HL-60 (cell line): ENCODE results near the gene BTBD10.

Experiments used
- DNase-seq, 2 experiments: peaks; one replicate each; pipeline ENCODE4 v3.0.0-alpha.2; 2010 to 2020; ENCODE audit warnings: low read depth in 1 of 2, low spot score in 1 of 2
- H3K27ac ChIP-seq: fragments of 250-450 bp; sonication (Bioruptor Pico); replicated peaks from 2 replicates; pipeline ENCODE4 v1.5.1; 2020; ENCODE audit warnings: mild to moderate bottlenecking, moderate library complexity
- H3K27me3 ChIP-seq: fragments of 250-450 bp; sonication (Bioruptor Pico); 2 replicates; pipeline ENCODE4 v1.5.1; 2021; ENCODE audit warnings: mild to moderate bottlenecking, moderate library complexity; ENCODE audit not compliant: insufficient read depth, poor library complexity, severe bottlenecking
- H3K4me3 ChIP-seq: replicated peaks from 2 replicates; pipeline ENCODE4 v1.5.1; 2011; ENCODE audit warnings: mild to moderate bottlenecking, control low read depth, low read length; ENCODE audit not compliant: insufficient read depth
- CTCF ChIP-seq: IDR thresholded peaks from one replicate; pipeline ENCODE4 v1.5.1; 2011; ENCODE audit warnings: low read length, control low read depth, inconsistent platforms; ENCODE audit not compliant: insufficient read depth
- GABPA ChIP-seq: IDR thresholded peaks from 2 replicates; pipeline ENCODE4 v1.6.1; 2012; ENCODE audit warnings: low read depth
- POLR2AphosphoS5 ChIP-seq: IDR thresholded peaks from 2 replicates; pipeline ENCODE4 v1.6.1; 2012; ENCODE audit warnings: low read depth
- SPI1 ChIP-seq: IDR thresholded peaks from 2 replicates; pipeline ENCODE4 v1.6.1; 2012; ENCODE audit warnings: low read depth, mild to moderate bottlenecking, borderline replicate concordance
- TF ChIP-seq, protein P1 (sequence below): IDR thresholded peaks from 2 replicates; pipeline ENCODE4 v1.6.1; 2012; ENCODE audit warnings: low read depth; ENCODE audit not compliant: insufficient replicate concordance

The BTBD10 gene

DNA sequence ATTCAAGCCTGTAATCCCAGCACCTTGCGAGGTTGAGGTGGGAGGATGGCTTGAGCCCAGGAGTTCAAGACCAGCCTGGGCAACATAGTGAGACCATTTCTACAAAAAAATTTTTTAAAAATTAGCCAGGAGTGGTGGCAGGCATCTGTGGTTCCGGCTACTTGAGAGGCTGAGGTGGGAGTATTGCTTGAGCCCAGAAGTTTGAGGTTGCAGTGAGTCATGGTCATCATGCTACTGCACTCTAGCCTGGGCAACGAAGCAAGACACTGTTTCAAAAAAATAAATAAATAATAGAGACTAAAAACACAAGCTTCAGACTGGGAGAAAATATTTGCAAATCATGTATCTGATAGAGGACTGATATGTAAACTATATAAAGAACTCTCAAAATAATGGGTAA lies 33.2 kb downstream of the BTBD10 start:
- Histone ChIP-seq H3K27ac (no peak overlapping the region), H3K4me3 (no peak overlapping the region), H3K27me3 (no peaks in the 10 kb centered on the region)
- no peak for DNase-seq
- TF ChIP-seq, protein P1, sequence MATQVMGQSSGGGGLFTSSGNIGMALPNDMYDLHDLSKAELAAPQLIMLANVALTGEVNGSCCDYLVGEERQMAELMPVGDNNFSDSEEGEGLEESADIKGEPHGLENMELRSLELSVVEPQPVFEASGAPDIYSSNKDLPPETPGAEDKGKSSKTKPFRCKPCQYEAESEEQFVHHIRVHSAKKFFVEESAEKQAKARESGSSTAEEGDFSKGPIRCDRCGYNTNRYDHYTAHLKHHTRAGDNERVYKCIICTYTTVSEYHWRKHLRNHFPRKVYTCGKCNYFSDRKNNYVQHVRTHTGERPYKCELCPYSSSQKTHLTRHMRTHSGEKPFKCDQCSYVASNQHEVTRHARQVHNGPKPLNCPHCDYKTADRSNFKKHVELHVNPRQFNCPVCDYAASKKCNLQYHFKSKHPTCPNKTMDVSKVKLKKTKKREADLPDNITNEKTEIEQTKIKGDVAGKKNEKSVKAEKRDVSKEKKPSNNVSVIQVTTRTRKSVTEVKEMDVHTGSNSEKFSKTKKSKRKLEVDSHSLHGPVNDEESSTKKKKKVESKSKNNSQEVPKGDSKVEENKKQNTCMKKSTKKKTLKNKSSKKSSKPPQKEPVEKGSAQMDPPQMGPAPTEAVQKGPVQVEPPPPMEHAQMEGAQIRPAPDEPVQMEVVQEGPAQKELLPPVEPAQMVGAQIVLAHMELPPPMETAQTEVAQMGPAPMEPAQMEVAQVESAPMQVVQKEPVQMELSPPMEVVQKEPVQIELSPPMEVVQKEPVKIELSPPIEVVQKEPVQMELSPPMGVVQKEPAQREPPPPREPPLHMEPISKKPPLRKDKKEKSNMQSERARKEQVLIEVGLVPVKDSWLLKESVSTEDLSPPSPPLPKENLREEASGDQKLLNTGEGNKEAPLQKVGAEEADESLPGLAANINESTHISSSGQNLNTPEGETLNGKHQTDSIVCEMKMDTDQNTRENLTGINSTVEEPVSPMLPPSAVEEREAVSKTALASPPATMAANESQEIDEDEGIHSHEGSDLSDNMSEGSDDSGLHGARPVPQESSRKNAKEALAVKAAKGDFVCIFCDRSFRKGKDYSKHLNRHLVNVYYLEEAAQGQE, result no peak
- TF ChIP-seq POLR2AphosphoS5 (no peak), SPI1 (no peak), CTCF (no peak), GABPA (no peak)

DNA sequence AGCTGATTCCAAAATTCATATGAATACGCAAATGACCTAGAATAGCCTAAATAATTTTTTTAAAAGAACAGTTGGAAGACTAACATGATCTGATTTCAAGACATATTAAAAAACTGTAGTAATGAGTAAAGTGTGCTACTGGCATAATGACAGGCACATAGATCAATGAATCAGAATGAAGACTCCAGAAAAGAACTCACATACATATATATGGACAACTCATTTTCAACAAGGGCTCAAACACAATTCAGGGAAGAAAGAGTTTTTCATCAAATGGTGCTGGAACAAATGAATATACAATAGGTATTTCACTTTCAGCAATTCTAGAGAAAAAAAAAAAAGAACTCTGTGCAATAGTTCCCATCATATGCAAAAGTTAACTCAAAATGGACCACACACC lies 33.7 kb downstream of the BTBD10 start:
- Histone ChIP-seq H3K27ac (no peak overlapping the region), H3K4me3 (no peak overlapping the region), H3K27me3 (no peaks in the 10 kb centered on the region)
- DNase-seq, result no peak
- TF ChIP-seq, protein P1, result no peak
- TF ChIP-seq GABPA (no peak), SPI1 (no peak), POLR2AphosphoS5 (no peak), CTCF (no peak)

GRCh38 chr11:13427440-13427839 lies 35.6 kb downstream of the BTBD10 start:
- TF ChIP-seq CTCF (no peak), POLR2AphosphoS5 (no peak), GABPA (no peak)
- TF ChIP-seq, protein P1, result no peak
- no peak for DNase-seq
- H3K4me3 ChIP-seq, result no peak overlapping the region
- no peak overlapping the region for H3K27ac ChIP-seq
- H3K27me3 ChIP-seq, result no peaks in the 10 kb centered on the region
